Brain microvascular endothelial cell (primary cell): Measurements from ENCODE around the gene SVOPL.

Source experiments
- DNase-seq: peaks from one replicate; pipeline ENCODE4 v3.0.0-alpha.2; 2020
- H3K27ac ChIP-seq: fragments of 250-450 bp; sonication (Bioruptor Pico); 2 replicates; pipeline ENCODE4 v1.5.1; 2020; ENCODE audit warnings: mild to moderate bottlenecking, moderate library complexity
- H3K27me3 ChIP-seq: fragments of 250-450 bp; sonication (Bioruptor Pico); replicated peaks from 2 replicates; pipeline ENCODE4 v1.5.1; 2020; ENCODE audit warnings: mild to moderate bottlenecking
- H3K36me3 ChIP-seq: fragments of 250-450 bp; sonication (Bioruptor Pico); replicated peaks from 2 replicates; pipeline ENCODE4 v1.5.1; 2020; ENCODE audit warnings: mild to moderate bottlenecking
- H3K4me3 ChIP-seq: 2 replicates; pipeline ENCODE4 v1.5.1; 2011; ENCODE audit warnings: low read depth, mild to moderate bottlenecking, control low read depth, low read length, moderate library complexity
- in situ Hi-C: cut with HindIII; loops from 2 replicates; pipeline ENCODE4 v1.10.0; 2017; ENCODE audit warnings: low sequenced_read_pairs, low pct_ligation_motif_present
- TF ChIP-seq, protein P1 (sequence below): IDR thresholded peaks from 2 replicates; pipeline ENCODE4 v1.5.1; 2011; ENCODE audit warnings: low read depth, mild to moderate bottlenecking, moderate library complexity, low read length, control low read depth, inconsistent platforms; ENCODE audit errors: missing control alignments

Gene SVOPL

DNA sequence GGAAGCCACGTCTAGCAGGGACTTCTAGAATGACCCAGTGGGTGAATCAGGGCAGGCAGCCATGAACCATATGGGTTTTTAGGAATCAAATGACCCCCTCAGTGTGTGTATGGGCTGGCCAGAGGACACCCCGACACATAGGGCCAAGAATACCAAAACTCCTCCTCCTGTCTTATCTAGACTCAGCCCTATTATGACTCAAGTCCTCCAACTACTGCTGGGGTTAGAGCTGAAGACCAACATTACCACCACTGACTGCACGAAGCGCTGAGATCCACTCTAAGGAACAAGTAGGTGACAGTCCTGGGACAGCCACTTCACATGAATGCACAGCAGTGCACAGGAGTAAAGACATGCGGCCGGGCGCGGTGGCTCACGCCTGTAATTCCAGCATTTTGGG lies 11.5 kb upstream of the SVOPL start:
- Histone ChIP-seq H3K27me3 (no peaks in the 10 kb centered on the region), H3K27ac (no peak overlapping the region), H3K4me3 (no peak overlapping the region), H3K36me3 (no peaks in the 10 kb centered on the region)
- TF ChIP-seq, protein P1, sequence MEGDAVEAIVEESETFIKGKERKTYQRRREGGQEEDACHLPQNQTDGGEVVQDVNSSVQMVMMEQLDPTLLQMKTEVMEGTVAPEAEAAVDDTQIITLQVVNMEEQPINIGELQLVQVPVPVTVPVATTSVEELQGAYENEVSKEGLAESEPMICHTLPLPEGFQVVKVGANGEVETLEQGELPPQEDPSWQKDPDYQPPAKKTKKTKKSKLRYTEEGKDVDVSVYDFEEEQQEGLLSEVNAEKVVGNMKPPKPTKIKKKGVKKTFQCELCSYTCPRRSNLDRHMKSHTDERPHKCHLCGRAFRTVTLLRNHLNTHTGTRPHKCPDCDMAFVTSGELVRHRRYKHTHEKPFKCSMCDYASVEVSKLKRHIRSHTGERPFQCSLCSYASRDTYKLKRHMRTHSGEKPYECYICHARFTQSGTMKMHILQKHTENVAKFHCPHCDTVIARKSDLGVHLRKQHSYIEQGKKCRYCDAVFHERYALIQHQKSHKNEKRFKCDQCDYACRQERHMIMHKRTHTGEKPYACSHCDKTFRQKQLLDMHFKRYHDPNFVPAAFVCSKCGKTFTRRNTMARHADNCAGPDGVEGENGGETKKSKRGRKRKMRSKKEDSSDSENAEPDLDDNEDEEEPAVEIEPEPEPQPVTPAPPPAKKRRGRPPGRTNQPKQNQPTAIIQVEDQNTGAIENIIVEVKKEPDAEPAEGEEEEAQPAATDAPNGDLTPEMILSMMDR, result no peak
- no peak for DNase-seq
- in situ Hi-C loops, result no loop called here

- no peak for DNase-seq
- in situ Hi-C loops, result no loop called here
- Histone ChIP-seq H3K27me3 (no peaks in the 10 kb centered on the region), H3K36me3 (no peaks in the 10 kb centered on the region), H3K4me3 (no peak overlapping the region), H3K27ac (no peak overlapping the region)
- TF ChIP-seq, protein P1, result no peak
Measured at GRCh38 chr7:138710536-138711385, 9.6 kb upstream of the SVOPL start.

DNA sequence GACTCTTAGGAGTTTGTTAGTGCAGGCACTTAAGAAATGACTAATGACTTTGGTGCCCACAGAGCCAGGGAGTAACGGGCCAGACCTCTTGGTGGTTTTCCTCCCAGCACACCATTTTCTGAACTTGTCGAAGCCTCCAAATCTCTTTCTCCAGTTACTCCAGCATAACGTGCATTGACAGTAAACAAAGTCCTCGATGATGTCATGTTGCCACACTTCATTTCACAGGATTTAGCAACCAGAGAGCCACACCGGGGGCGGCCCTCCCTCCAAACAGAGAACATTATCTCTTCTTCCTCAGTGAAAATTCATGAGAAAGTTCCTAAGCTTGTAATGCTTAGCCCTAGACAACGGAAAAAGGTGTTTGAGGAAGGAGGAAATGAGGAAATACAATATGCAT lies 4.0 kb upstream of the SVOPL start:
- DNase-seq, result no peak
- H3K4me3 ChIP-seq, result no peak overlapping the region
- no peaks in the 10 kb centered on the region for H3K36me3 ChIP-seq
- no peak overlapping the region for H3K27ac ChIP-seq
- TF ChIP-seq, protein P1, result no peak
- H3K27me3 ChIP-seq, result no peaks in the 10 kb centered on the region
- in situ Hi-C loops, result no loop called here

- Histone ChIP-seq H3K27me3 (no peaks in the 10 kb centered on the region), H3K36me3 (no peaks in the 10 kb centered on the region), H3K27ac (no peak overlapping the region), H3K4me3 (no peak overlapping the region)
- TF ChIP-seq, protein P1, result no peak
- in situ Hi-C loops, result no loop called here
- no peak for DNase-seq
Measured at GRCh38 chr7:138701537-138701923, 368 bp upstream of the SVOPL start.

DNA sequence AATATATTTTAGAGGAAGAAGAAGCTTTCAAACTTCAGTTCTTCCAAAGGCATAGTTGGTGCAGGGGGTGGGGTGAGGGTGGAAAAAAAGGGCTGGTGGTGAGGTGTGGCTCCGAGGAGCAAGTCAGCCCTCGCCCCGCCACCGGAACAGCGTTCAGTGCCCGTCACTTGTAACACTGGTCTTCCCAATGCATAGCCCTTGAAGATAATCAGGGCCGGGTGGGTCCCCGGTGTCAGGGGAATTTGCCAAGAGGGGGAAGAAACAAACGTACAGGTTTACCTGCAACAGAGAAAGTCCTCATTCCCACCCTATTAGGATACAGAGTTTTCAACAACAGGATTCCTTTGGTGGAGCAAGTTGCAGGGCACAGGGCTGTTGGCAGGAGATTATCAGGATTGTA lies 1.5 kb downstream of the SVOPL start:
- in situ Hi-C loops, result no loop called here

More for the DNA sequence above, 1.5 kb downstream of the SVOPL start:
- no peak for DNase-seq
- H3K4me3 ChIP-seq, result no peak overlapping the region
- no peaks in the 10 kb centered on the region for H3K36me3 ChIP-seq
- H3K27me3 ChIP-seq, result no peaks in the 10 kb centered on the region
- H3K27ac ChIP-seq, result no peak overlapping the region
- TF ChIP-seq, protein P1, result no peak
